HuH-7.5 (cell line): ENCODE measurements around the gene MAP3K7CL.

ENCODE experiments used
- DNase-seq: peaks from one replicate; pipeline ENCODE4 v3.0.0; 2011; ENCODE audit warnings: low spot score

The MAP3K7CL gene, protein sequence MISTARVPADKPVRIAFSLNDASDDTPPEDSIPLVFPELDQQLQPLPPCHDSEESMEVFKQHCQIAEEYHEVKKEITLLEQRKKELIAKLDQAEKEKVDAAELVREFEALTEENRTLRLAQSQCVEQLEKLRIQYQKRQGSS

DNA sequence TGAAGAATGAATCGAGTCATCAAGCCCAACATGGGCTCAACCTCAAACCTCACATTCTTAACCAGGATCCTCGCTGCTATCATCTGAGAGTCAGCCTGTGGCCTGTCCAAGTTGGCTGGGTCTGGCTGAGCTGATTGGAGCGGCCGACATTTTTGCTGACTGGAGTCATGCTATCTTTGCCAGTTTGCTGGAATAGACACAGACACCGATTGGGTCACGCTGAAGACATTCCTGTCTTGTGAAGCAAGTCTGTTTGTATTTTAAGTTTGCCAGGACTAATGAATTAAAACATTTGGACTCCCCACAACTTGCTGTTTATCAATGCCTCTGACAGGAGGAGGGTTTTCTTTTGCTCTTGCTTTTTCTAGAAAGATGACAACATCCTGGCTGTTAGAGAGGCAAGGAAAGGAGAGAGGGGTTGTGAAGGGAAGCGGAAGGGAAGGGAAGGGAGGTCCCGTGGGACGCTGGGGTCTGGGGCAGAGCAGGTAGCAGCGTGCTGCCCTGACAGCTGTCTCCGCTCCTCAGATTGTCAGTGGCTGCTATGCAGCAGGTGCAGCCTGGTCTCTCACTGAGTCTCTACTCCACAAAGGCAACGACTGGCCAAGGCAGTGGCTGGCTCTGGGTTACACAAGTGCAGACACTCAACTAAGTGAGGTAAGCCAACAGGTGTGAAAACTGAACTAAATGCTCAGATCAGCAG, at the start of gene MAP3K7CL:
Gene MAP3K7CL, plus strand, starts transcription at position 375 of the 700 bp plus-strand sequence. CDS start 2,701 bp downstream, outside the sequence.
- DNase-seq, result no peak

DNA sequence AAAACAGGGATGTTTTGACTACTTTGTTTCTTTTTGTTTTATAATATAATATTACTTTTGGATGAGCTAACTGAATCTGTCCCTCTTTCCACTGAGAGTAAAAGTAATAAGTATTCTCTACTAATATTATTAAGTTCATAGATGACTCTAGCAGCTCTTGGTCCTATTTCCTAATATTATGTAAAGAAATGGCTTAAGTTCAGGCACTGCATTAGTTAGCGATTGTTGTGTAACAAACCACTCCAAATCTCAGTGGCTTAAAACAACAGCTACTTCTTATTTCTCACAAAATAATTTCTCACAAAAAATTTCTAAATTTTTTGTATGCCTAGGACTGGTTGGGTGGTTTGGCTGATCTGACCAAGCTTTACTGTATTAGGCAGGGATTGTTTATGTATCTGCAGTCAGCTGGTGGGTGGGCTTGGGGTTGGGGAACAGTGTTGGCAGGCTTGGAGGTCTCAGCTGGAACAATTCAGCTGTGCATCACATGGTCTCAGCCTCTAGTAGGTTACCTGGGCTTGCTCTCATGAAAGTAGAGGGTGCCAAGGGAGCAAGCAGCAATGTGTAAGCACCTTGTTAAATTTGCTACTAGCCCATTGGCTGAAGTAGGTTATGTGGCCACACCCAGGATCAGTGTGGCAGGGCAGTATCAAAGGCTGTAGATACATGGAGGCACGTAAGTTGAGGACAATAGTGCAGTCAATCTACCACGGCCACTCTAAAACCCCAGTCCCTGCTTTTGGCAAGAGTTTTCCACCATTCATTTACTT, 48.2 kb upstream of the MAP3K7CL start:
- DNase-seq, result no peak

DNA sequence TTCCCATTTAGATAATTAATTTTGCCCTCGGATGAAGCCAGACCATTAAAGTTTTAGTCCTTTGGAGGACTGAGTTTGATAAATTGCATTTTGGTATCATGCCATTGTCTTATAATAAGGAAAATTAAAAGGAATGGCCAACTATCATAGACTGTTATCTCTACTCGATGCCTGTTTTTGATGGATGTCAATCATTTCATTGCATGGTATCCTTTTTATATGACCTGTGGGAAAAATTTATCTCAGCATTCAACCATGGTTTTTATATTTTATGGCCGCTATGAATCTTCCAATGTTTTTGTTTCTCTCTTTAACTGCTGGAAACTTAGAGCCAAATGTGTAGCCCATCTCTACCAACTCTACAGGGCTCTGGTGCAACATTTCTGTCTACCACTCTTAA, 47.1 kb upstream of the MAP3K7CL start:
- no peak for DNase-seq

DNA sequence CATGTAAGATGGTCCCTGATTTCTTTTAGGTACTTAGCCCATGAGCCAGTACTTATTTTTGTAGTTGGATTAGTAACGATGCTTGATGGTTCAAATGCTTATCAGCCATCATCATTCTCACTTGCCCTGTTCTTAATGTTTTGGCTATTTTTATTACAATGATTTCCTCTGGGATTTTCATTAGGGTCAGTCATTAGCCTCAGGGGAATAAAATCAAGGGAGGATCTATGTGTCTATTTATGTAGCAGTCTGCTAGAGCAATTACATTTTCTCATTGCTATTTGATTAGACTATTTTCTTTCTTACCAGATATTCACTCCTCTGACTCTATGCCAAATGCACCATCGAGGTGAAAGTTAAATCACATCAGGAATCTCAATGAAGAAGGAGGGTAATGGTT, 46.1 kb upstream of the MAP3K7CL start:
- DNase-seq, result no peak

DNA sequence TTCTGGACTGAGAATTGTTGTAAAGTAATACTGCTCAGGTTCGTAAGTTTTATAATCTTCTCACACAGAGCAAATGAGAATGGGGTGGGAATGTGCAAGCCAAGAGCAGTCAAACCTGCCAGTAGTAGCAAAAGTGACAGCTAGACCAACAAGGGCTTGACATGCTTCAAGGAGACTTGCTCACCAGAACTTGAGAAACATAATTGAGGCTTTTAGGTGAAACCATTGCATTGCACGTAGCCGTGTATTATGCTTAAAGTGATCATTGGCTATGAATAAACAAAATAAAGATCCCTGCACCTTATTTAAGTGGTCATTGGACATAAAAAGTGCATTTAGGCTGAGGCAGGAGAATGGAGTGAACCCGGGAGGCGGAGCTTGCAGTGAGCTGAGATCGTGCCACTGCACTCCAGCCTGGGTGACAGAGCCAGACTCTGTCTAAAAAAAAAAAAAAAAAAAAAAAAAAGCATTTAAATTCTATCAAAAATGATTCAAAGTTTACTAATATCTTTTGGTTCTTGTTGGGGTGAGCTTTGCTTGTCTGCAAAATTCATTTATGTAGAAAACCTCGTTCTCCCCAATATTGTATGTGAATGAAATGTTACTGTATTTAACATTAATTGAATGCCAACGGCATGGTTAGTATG, 45.2 kb upstream of the MAP3K7CL start:
- no peak for DNase-seq

DNA sequence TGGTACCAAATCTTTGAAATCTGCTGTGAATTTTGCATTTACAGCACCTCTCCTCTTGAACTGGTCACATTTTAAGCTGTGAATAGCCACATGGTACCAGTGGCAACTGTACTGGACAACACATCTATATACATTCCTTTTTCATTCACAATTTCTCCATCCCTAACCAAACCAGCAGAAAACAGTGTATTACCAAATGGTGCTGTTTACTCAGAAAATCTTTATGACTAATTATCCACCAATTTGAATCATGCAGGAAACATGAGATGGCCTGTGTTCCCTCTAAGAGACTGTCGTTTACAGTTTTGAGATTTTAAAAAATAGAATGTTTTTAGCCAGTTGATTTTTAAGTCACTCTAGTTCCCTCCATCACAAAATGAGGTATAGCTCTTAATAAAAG, 39.4 kb upstream of the MAP3K7CL start:
- no peak for DNase-seq

DNA sequence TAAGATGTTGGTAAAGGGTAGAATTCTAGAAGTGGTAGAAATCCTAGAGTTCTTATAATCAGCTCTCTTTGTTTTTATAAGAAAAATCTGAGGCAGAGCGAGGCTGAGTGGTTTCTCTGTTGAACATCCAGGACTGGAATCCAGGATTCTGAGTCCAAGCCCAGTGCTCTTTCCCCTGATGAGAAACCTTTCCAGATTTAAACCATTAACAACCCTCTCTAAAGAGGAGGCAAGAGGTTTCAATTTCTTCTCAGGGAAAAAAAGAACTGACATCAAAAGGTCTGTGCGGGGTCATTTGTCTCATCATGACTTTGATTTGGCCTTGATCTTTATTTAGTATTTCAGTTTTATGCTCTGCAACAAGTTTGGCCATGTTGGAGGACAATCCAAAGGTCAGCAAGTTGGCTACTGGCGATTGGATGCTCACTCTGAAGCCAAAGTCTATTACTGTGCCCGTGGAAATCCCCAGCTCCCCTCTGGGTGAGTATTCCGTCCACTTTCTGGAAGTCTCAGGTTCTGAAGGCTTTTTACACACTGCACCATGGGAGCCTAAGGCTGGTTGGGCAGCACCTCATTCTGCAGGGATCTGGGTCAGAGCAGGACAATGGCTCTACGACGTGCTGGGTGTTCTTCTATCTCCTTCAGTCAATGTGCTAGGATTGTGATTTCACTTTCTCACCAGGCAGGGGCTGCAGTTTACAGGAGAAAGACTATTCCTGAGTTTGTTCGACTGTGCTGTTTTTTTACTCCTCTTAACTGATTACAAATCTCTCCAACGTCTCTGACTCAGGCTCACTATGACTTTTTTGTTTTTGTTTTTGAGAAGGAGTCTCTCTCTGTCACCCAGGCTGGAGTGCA, 38.1 kb upstream of the MAP3K7CL start:
- no peak for DNase-seq

DNA sequence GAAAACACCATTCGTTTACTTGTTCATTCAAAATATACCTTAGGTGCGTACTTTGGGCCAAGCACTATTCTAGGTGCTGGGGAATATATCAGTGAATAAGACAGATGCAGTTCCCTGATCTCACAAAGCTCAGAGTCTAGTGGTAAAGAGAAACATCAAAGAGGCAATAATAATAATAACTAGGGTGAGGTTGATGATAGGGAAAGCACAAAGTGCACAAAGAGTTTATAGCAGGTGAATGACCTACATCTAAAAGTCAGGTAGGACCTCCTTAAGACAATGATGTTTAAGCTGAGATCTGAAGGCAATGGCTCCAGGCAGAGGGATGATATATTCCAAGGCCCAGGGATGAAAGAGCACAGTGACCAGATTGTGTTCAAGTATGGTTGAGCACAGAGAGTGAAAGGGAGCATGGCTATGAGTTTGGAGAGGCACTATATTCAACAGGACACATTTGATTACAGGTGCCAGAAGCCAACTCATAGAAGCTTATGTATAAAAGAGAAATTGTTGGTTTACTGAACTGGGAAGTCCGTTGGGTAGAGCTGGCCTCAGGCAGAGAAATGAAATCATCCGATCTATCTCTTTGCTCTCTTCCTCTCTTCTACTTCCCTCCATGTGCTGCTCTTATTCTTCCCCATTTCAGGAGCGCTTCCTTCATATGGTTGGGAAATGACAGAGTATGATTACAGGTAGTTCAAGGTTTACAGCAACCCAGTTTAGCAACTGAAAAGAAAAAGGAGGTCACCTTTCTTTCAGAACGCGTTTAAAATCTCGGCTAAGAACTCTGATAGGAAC, 34.0 kb upstream of the MAP3K7CL start:
- DNase-seq, result no peak

DNA sequence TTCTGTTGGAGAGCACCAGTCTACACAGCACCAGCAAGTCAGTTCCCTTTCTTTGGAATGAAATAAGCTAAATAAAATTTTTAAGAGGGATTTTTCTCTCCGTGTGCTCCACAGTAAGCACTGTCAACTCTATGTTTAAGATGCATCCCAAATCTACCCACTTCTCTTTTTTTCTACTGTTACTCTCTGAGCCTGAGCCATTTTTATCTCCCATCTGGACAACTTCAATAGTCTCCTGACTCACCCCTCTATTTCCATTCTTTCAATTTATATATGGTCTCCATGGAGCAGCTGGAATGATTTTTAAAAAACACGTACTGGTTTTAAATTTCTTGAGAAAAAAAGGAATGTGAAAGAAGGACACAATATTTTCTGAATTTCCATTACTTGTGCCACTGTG, 32.3 kb upstream of the MAP3K7CL start:
- DNase-seq, result no peak

DNA sequence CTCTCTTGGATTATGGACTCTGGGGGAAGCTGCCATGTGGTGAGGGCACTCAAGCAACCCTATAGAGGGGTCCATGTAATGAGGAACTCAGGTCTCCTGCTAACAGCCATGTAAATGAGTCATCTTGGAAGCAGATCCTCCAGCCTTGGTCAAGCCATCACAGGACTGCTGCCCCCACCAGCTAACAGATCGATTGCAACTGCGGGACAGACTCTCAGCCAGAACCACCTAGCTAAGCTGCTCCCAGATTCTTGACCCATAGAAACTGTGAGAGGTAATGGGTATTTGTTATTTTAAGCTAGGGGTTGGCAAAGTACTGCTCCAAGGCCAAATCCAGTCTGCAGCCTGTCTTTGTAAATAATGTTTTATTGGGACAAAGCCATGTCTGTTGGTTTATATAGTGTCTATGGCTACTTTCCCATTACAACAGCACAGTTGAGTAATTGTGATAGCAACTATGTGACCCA, 27.6 kb upstream of the MAP3K7CL start:
- DNase-seq, result no peak

DNA sequence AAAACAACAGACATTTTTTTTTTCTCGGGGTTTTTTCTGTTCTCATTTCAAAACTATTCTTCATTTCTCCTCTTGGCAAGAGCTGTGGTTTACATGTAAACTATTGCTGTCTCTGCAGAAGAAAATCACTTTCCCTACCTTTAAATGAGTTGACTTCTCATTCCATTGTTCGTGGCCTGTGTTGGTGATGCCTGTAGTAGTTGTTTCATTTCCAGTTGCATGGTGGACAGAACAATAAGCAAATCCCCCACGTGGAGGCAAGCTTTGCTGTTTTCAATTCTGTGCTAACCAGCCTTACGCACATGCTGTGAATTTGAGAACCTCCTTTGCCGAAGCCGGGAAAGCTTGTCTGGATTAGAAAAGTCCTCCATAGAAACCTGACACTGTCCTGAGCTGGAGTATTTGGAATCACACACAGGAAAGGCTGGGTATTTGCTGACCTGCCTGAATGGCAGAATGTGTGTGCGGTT, 26.2 kb upstream of the MAP3K7CL start:
- DNase-seq, result no peak

DNA sequence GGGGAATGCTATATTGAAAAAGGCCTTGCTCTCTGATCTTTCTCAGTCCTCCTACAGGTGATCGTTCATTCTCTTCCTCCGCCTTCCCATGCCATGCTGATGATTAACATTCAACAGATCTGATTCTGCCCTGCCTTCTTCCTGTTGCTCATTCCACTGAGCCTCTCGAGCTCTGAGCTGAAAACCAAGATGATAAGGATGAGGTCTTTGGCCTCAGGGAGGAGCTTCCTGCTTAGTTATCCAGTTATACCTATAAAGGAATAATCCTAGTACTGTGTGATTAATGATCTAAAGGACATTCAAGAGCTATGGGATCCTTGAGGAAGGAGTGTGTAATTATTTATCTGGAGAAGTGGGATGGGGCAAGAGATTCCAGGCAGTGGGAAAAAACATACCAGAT, 25.2 kb upstream of the MAP3K7CL start:
- no peak for DNase-seq

DNA sequence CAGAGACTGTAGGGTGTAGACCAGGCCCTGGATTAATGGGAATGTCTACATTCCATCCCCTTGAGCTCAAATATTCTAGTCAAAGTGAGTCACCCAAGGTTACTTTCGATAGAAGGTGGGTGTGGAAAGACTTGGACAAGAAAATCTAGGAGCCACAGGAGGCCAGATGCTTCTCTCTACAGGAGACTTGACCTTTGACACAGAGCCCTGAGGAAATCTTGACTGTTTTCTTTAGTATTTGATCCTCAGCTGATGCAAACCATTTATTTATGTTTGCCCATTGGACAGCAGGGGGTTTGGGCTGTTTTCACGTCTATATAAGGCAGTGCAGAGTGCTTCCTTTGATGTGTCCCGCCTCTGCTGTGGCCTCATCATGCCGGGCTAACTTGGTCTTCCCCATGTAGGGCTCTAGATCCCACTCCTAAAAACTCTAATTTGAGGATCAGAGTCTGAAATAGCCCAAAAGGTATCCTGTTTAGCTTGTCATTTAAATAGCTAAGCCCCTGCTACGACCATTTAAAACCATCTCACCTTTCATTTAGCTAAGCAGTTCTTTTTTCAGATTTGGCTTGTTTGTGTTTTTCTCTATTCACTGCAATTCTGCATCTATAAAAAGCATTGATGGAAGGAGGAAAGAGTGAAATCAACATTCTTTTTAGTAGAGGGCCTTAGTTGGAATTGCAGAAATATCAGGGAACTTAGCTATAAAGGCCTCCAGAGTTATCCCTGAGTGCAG, 15.5 kb upstream of the MAP3K7CL start:
- DNase-seq, result no peak

DNA sequence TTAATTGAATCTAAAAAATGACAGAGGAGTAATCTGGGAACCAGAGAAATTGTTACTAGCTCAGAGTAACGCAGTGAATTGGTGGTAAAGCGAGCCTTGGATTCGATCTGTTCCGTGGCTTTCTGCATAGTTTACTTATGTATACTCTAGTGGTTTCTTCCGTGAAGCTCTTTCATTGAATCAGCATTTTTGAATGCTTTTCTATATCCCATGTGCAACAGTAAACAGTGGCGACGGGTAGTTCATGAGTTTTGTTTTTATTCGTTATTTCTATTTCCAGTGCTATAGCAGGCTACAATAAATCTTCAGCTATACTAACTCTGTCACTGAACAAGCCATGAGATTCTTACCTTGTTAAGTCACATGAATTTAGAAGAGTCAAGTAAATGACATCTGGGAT, 14.5 kb upstream of the MAP3K7CL start:
- no peak for DNase-seq

DNA sequence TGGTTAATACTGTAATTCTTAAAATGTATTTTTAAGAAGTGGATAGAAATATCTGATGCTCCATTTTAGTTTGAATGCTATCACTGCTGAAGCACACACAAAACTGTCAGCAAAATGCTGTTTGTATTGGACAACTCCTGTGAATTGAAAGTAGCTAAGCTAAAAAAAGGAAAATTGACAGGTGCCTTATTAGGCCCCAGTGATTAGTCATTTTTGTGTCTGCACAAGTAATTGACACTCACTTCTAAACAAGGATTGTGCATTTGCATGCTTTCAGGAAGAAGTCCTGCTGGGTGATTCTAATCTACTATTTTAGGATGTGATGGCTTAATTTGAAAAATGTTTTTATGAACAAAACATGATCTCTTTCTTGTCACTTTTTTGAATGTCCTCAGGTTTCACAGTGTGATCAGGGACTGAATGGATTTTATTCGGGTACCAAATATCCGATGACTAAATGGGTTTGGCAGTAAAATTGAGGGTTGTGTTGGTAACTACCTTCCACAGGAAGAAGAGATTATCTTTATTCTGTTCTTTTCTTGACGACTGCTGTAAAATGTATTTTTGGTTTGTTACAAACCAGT, 13.0 kb upstream of the MAP3K7CL start:
- no peak for DNase-seq

DNA sequence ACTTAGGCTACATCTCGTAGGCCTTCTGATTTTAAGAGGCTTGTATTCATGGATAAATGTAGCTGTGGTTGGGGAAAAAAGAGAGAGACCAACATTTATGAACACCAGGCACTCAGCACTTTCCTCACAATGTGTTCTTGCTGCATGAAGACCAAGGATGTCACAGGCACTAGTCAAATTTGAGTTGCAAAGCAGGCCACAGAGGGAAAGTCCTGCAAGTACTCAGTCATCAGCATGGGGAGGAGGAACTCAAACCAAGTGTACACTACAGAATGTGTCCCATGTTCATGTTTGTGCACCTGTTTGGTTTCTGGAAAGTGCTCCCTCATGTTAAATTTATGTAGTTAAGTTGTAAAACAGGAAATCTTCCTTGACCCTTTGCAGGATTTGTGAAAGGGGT, 8.7 kb upstream of the MAP3K7CL start:
- no peak for DNase-seq

DNA sequence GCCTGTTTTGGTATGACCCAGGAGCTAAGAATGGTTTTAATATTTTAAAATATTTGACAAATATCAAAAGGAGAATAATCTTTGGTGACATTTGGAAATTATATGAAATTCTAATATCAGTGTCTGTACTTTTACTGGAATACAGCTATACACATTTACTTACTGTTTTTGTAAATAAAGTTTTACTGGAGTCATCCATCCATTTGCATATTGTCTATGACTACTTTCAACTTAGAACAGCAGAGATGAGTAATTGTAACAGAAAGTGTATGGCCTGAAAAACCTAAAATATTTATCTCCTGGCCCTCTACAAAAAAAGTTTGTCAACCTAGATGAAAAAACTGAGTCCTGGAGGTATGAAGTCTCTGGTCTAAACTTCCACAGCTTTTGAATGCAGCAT, 5.8 kb upstream of the MAP3K7CL start:
- DNase-seq, result no peak

DNA sequence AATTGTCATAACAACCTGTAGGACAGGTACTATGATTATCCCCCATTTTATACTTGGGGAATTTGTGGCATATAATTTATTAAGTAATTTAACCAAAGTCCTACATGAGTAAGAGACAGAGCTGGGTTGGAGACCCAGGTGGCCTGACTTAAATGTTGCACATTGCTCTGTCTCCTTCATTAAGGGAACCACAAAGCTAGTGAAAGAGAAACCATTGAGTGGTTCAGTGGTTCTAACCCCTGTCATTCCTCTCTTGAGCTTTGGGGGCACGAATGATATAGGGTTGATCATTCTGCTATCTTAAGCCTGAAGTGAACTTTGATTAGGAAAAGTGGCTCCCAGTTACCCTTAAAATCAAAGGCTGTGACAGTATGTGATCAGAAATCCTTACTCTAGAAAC, 5.3 kb upstream of the MAP3K7CL start:
- no peak for DNase-seq

DNA sequence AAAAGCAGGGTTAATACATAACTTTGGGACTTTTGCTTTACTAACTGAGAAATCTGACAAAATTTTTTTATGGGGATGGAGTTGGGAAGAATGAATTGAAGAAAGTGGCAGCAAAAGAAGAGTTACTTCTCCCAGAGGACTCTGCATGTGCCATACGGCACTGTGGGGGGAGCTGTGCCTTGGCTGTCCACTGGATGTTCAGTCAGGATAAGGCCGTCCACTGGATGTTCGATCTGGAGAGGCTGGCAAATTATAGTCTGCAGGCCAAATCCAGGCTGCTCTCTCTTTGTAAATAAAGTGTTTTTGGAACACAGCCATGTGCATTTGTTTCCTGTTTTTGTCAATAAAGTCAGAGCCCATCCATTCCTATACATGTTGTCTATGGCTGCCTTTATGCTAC, 4.5 kb upstream of the MAP3K7CL start:
- no peak for DNase-seq

DNA sequence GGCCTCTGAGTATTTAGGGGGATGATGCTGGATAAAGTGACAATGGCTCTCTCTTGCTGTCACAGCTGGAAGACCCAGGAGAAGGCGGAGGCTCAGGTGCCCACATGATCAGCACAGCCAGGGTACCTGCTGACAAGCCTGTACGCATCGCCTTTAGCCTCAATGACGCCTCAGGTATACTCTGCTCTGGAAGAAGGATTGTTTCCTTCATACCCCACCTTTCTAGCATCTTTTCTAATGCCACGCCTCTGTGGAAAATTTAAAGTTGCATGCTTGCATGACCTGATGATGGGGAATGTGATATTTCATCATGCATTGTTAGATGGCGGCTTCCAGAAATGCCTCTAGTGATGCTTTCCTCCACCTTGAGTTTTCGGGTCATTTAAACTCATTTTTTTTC, 2.8 kb downstream of the MAP3K7CL start:
- no peak for DNase-seq
